GM19455 (cell line): Measurements from ENCODE around the gene NKAIN2.
"Not testable (repeated sequence)": the region's sequence is repeated elsewhere in the genome, so short reads cannot be mapped to it uniquely, and the experiment has no call there.

ENCODE experiments used
- ATAC-seq: cut with Tn5 transposase; IDR thresholded peaks from one replicate; pipeline ENCODE4 v1.9.1; 2021; ENCODE audit not compliant: unreplicated experiment

Gene NKAIN2

DNA sequence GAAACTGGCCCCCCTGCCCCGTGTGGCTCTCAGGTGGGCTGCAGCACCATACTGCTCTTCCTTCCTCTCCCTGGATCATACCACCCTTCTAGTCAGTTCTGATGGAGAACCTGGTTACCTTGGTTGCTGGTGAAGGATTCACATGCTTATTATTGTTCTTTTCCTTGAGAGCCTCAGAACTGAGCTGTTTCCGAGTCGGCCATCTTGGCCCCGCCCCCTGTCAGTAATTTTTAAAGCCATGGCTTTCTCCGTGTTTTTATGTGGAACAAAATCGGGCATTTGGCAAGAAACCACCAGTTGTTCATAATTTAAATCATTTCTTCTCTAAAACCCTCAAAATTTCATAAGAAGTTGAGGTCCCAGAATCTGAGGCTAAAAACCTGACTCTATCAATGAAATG lies 493.8 kb downstream of the NKAIN2 start:
- no peak for ATAC-seq

DNA sequence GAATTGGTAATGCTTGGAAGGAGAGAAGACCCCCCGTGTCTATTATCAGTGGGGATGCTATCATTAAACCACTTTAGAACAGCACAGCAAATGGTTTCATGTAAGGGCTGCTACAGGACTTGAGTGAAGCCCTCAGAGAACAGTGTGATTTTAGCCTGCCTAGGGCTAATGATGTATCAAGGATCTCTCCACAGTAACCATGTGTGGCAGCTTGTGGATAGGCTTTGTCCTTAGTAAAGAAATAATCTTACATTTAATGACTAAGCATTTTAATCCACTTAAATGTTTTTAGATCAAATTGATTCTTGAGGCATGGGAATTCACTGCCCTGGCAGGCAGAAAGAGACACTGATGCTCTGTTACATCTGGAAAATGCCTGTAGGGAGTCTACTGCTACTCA lies 495.1 kb downstream of the NKAIN2 start:
- ATAC-seq = no peak

GRCh38 chr6:124300907-124301306 lies 497.2 kb downstream of the NKAIN2 start:
- not testable (repeated sequence) for ATAC-seq

GRCh38 chr6:124303971-124304370 lies 500.3 kb downstream of the NKAIN2 start:
- ATAC-seq = no peak

GRCh38 chr6:124310139-124310538 lies 506.5 kb downstream of the NKAIN2 start:
- ATAC-seq = no peak

- no peak for ATAC-seq
Observed at GRCh38 chr6:124319410-124319809, 515.7 kb downstream of the NKAIN2 start.

DNA sequence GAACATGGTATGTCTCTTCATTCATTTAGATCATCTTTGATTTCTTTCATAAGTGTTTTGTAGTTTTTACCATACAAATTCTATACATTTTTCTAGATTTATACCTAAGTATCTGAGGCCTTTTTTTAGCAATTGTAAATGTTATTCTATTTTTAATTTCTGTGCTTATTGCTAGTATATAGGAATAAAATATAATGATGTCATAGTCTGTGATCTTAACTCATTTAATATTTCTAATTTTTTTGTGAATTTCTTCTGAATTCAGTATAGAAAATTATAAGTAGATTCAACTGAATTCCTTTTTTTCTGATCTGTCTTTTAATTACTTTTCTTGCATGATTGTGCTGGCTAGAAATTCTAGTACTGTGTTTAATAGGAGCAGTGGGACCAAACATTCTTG lies 520.6 kb downstream of the NKAIN2 start:
- ATAC-seq = no peak

DNA sequence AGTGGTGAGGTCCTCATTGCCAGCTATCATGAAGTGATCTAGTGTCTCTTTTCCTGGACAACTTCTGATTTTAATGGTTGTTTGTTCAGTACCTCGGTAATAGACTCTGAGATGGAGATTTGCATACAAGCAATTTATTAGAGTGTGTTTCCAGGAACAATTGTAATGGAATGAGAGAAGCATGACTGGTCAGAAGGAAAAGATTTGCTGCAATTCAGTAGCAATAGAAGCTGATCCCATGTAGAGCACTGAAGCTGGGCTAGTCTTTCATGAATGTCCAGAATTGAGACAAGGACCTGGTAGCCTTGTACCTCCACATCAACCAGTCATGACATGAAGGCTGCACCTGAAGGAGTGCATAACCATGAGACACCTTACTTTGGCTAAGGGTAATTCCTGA lies 526.5 kb downstream of the NKAIN2 start:
- no peak for ATAC-seq

GRCh38 chr6:124334359-124334758 lies 530.7 kb downstream of the NKAIN2 start:
- no peak for ATAC-seq

GRCh38 chr6:124339610-124340334 lies 536.1 kb downstream of the NKAIN2 start:
- ATAC-seq = no peak

GRCh38 chr6:124348339-124348738 lies 544.7 kb downstream of the NKAIN2 start:
- ATAC-seq = not testable (repeated sequence)

GRCh38 chr6:124355146-124355545 lies 551.5 kb downstream of the NKAIN2 start:
- no peak for ATAC-seq

GRCh38 chr6:124356276-124356810 lies 552.7 kb downstream of the NKAIN2 start:
- no peak for ATAC-seq

- no peak for ATAC-seq
Observed at GRCh38 chr6:124356811-124357210, 553.1 kb downstream of the NKAIN2 start.

DNA sequence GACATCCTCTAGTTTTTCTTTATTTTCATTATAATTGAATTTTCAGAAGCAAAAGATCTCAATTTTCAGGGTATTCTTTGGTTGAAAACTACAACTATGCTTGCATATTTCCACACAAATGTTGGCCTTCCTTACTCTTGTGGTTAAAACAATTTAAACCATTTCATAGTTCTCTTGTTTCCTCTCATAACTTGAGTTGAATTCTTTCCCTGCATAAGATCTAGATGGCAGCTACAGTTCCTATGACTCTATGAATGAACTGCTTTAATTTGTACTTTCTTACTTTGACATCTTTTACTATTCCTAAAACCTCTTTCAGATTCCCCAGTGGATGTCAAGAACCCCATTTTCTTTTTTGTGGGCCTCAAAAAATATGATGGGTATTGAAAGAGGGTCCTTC lies 564.5 kb downstream of the NKAIN2 start:
- no peak for ATAC-seq

DNA sequence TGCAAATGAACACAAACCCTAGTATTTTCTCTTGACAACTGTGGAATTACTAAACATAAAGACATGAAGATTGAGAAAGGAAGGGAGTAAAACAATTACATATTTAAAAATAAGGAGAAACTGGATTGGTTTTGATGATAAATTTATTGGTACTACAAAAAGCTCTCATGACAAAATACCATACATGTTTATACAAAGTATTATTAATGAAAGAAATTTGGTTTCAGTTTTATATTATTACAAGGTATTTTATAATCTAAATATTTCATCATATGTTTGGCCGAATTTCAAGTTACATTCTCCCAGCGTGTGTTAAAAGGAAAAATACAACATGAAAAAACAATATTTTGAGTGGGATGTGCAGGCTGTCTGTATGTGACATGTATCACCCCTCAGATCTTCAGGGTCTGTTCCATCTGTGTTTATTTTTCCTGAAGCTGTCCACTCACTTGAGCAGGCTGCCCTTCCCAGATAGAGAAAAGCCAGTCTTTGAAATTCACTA lies 568.4 kb downstream of the NKAIN2 start:
- ATAC-seq = no peak

DNA sequence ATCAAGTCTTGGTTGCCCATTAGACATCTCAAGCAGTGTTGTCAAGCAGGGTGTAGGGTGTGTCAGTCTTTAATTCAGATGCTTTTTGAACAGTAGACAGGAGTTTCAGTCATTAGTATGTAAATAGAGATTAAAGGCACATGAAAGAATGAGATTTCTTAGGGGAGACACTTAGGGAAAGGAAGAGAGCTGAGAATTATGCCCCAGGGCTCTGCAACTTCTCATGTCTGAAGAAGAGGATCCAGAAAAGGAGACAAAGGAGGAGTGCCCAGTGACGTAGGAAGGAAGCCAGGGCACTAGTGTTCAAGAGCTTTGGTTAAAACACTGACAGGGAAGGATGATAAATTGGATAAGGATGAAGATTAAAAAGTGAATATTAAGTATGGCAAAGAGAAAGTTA lies 569.7 kb downstream of the NKAIN2 start:
- no peak for ATAC-seq

- ATAC-seq = no peak
Observed at GRCh38 chr6:124389127-124389526, 585.5 kb downstream of the NKAIN2 start.

GRCh38 chr6:124393536-124393935 lies 589.9 kb downstream of the NKAIN2 start:
- no peak for ATAC-seq

DNA sequence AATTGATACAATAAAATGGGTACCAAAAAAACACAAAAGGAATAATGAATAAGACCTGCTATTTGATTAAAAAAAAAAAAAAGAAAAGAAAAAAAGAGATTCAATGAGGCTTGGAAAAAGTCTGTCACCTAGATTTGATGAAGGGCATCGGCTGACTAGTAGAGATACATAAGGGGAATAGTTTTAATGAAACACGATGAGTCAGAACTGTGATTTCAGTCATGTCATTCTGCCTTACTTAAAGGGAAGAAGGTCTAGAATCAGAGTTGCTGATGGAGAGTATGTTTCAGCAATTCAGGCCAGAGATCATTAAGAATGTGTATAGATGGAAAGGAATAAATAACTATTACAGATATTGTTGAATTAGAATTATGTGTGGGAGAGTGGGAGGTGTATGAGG lies 592.7 kb downstream of the NKAIN2 start:
- no peak for ATAC-seq

- no peak for ATAC-seq
Observed at GRCh38 chr6:124400261-124400999, 596.8 kb downstream of the NKAIN2 start.

DNA sequence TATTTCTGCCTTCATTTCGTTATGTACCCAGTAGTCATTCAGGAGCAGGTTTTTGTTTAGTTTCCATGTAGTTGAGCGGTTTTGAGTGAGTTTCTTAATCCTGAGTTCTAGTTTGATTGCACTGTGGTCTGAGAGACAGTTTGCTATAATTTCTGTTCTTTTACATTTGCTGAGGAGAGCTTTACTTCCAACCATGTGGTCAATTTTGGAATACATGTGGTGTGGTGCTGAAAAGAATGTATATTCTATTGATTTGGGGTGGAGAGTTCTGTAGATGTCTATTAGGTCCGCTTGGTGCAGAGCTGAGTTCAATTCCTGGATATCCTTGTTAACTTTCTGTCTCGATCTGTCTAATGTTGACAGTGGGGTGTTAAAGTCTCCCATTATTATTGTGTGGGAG lies 606.8 kb downstream of the NKAIN2 start:
- not testable (repeated sequence) for ATAC-seq
